ENCODE measurements around the gene DNER. TPM values are rescaled to one million over a fixed set of nuclear protein-coding genes. Genes with fewer than 3 reads are reported as not detected.

The DNER gene
- total RNA-seq, 1 experiment from 2014 or later = 2.9 TPM

- H3K9me2 ChIP-seq (ENCODE audit: insufficient read depth) = no peaks in the 10 kb centered on the region
- no peak overlapping the region for H2AFZ ChIP-seq (ENCODE audit: low read depth, low read length, poor library complexity, severe bottlenecking)
- ChIA-PET CTCF (no interaction called here), POLR2A (no interaction called here), RAD21 (ENCODE audit: low non-redundant PET in 1 of 2, low total read pairs in 2 of 2, uncharacterized antibody in 2 of 2, unreplicated experiment in 2 of 2) (no interaction called here)
- no peaks in the 10 kb centered on the region for H3K79me2 ChIP-seq (ENCODE audit: insufficient read depth, low read length)
- DNase-seq (ENCODE audit: low read depth, low spot score) (no peak), ATAC-seq (no peak)
- BruUV-seq (replicated peaks) = no TSS peak
- no peaks in the 10 kb centered on the region for H3K9me3 ChIP-seq (ENCODE audit: control insufficient read depth in 1 of 2, insufficient read depth in 1 of 2, low read depth in 1 of 2, low read length in 2 of 2)
- H3K4me3 ChIP-seq (replicated peaks in 1 of 2; ENCODE audit: low read depth in 1 of 2, low read length in 2 of 2) = no peak overlapping the region
- H3K9ac ChIP-seq (ENCODE audit: low read length) = no peak overlapping the region
- peaks cover 18% of the 10 kb centered on the region for H3K27me3 ChIP-seq (ENCODE audit: insufficient read depth, low read length)
- no peak overlapping the region for H3K27ac ChIP-seq (ENCODE audit: low read depth, low read length)
- no peaks in the 10 kb centered on the region for H4K20me1 ChIP-seq (ENCODE audit: insufficient read depth)
- intact Hi-C loops (cut with micrococcal nuclease) = no loop called here
- H3K4me2 ChIP-seq (ENCODE audit: low read length) = no peak overlapping the region
- no peaks in the 10 kb centered on the region for H3K4me1 ChIP-seq (ENCODE audit: control insufficient read depth in 1 of 2, insufficient read depth in 2 of 2, low read length in 2 of 2)
- TF ChIP-seq ZNF274 (IDR thresholded peaks at IDR 0.05; ENCODE audit: low read depth, low read length) = no peak
- TF ChIP-seq POLR2A (IDR thresholded peaks at IDR 0.05; ENCODE audit: borderline replicate concordance, extremely low read depth, insufficient read depth, insufficient read length) = no peak
- no peaks in the 10 kb centered on the region for H3K36me3 ChIP-seq (ENCODE audit: control insufficient read depth in 1 of 2, insufficient read depth in 2 of 2, low read length in 2 of 2)
These were observed 6.0 kb downstream of the DNER start for GRCh38 chr2:229708335-229708734.

- Histone ChIP-seq H3K27me3 (ENCODE audit: insufficient read depth, low read length) (no peaks in the 10 kb centered on the region), H3K9me2 (ENCODE audit: insufficient read depth) (no peaks in the 10 kb centered on the region), H3K4me1 (ENCODE audit: control insufficient read depth in 1 of 2, insufficient read depth in 2 of 2, low read length in 2 of 2) (no peaks in the 10 kb centered on the region), H3K4me2 (ENCODE audit: low read length) (no peak overlapping the region), H3K9ac (ENCODE audit: low read length) (no peak overlapping the region), H3K79me2 (ENCODE audit: insufficient read depth, low read length) (no peaks in the 10 kb centered on the region), H2AFZ (ENCODE audit: low read depth, low read length, poor library complexity, severe bottlenecking) (no peak overlapping the region), H3K36me3 (ENCODE audit: control insufficient read depth in 1 of 2, insufficient read depth in 2 of 2, low read length in 2 of 2) (no peaks in the 10 kb centered on the region), H3K27ac (ENCODE audit: low read depth, low read length) (no peak overlapping the region), H4K20me1 (ENCODE audit: insufficient read depth) (no peaks in the 10 kb centered on the region), H3K4me3 (replicated peaks in 1 of 2; ENCODE audit: low read depth in 1 of 2, low read length in 2 of 2) (no peak overlapping the region), H3K9me3 (ENCODE audit: control insufficient read depth in 1 of 2, insufficient read depth in 1 of 2, low read depth in 1 of 2, low read length in 2 of 2) (no peaks in the 10 kb centered on the region)
- POLR2A ChIA-PET = no interaction called here
- BruUV-seq (replicated peaks) = no TSS peak
- DNase-seq (ENCODE audit: low read depth, low spot score) (no peak), ATAC-seq (no peak)
- no peak for TF ChIP-seq EGR1 (IDR thresholded peaks at IDR 0.05; ENCODE audit: low read depth)
- no peak for TF ChIP-seq SRF (IDR thresholded peaks at IDR 0.05; ENCODE audit: low read depth)
- TF ChIP-seq REST (IDR thresholded peaks at IDR 0.05; ENCODE audit: low read depth) = no peak
- TF ChIP-seq CEBPB (IDR thresholded peaks at IDR 0.05; ENCODE audit: low read depth) = no peak
- TF ChIP-seq SP1 (IDR thresholded peaks at IDR 0.05; ENCODE audit: low read depth) = no peak
- no peak for TF ChIP-seq ZBTB33 (IDR thresholded peaks at IDR 0.05; ENCODE audit: extremely low read depth, insufficient replicate concordance, low read length)
- no peak for TF ChIP-seq RAD21 (IDR thresholded peaks at IDR 0.05; ENCODE audit: low read depth)
- no peak for TF ChIP-seq CBX3 (IDR thresholded peaks at IDR 0.05; ENCODE audit: low read depth)
- TF ChIP-seq ATF3 (IDR thresholded peaks at IDR 0.05) = no peak
- no peak for TF ChIP-seq SIN3A (IDR thresholded peaks at IDR 0.05; ENCODE audit: low read depth)
- TF ChIP-seq ZFX (IDR thresholded peaks at IDR 0.05) = no peak
- TF ChIP-seq YY1 (IDR thresholded peaks at IDR 0.05; ENCODE audit: extremely low read depth, insufficient replicate concordance, low read depth, low read length) = no peak
- RAD21 ChIA-PET (ENCODE audit: low non-redundant PET in 1 of 2, low total read pairs in 2 of 2, uncharacterized antibody in 2 of 2, unreplicated experiment in 2 of 2) = no interaction called here
- intact Hi-C loops (cut with micrococcal nuclease) = no loop called here
- CTCF ChIA-PET = no interaction called here
These were observed 10.3 kb downstream of the DNER start for GRCh38 chr2:229703909-229704630.

Data from HCT116 (cell line).